ENCODE results near the gene DHTKD1. TPM values are rescaled to one million over a fixed set of nuclear protein-coding genes. Genes with fewer than 3 reads are reported as not detected.
"Not testable (repeated sequence)": the region's sequence is repeated elsewhere in the genome, so short reads cannot be mapped to it uniquely, and the experiment has no call there.

Gene DHTKD1
- polyA plus RNA-seq, 1 donor: 36.7 TPM

GRCh38 chr10:12135631-12136030, 66.9 kb downstream of the DHTKD1 start:
- no peak for DNase-seq

DNA sequence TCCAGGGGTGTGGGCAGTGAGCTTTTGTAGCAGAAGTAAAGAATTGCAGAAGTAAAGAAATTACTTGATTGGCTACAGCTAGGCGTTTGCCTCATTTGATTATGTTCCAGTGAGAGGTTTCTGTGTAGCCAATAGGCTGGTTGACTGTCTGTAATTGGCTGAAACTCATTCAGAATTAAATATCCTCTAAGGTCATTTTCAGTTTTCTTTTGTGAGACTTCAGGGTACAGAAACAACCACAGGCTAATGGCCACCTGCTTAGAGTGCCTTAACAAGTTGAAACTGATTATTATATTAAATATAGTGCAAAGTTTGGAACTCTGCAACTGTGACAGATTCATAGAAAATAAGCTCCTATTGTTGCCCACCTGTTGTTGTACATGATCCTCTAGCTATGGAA, 71.3 kb downstream of the DHTKD1 start:
- no peak for DNase-seq

GRCh38 chr10:12144538-12144937, 75.8 kb downstream of the DHTKD1 start:
- DNase-seq: no peak

- DNase-seq: no peak
These were observed 81.4 kb downstream of the DHTKD1 start for GRCh38 chr10:12150163-12150562.

GRCh38 chr10:12154516-12154915, 85.8 kb downstream of the DHTKD1 start:
- no peak for DNase-seq

DNA sequence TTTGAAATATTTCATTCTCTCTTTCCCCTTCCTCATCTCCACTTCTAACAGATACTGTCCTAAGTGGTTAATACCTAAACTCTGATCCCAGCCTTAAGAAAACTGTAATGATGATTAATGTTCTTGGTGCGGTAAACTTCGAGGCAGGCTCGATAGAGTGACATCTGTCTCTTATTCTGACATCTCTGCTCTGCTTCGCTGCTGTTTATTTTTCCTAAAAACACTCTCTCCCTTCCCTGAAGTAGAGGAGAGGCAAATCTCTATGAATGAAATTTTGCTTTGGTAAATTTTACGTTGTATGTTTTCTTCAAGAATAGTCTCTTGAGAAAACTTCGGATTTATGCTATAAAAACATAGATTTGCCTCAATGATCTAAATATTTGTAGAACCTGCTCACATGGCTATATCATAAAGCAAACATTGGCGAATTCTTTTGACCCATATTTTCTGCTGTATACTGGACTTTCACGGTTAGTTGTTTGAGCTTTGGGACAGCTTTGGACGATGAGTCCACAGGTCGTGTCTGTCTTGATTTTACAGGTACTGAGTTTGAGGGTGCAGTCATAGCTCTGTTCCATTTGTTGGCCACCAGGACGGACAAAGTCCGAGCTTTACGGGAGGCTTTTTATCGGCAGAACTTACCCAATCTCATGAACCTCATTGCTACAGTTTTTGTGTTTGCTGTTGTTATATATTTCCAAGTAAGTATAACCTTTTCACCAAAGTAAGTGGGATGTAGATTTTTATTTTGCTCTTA, 87.8 kb downstream of the DHTKD1 start:
- no peak for DNase-seq

GRCh38 chr10:12158111-12158510, 89.4 kb downstream of the DHTKD1 start:
- DNase-seq: no peak

DNA sequence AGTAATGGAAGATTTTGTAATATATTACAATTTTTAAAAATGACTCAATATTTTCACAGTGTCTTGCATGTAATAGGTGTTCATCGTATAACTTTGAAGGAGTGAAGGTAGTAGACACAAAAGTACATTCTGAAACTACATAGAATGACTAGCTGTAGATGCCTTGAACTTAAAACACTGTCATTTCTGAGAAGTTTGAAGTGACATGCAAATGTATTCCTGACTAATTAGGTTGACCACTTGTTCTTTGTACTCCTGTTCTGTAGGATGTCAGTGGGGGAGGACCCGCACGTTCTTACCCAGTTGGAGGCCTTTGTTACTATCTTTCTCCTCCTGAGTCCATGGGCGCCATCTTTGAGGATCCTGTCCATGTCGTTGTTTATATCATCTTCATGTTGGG, 91.9 kb downstream of the DHTKD1 start:
- DNase-seq: no peak

GRCh38 chr10:12162927-12163326, 94.2 kb downstream of the DHTKD1 start:
- no peak for DNase-seq

DNA sequence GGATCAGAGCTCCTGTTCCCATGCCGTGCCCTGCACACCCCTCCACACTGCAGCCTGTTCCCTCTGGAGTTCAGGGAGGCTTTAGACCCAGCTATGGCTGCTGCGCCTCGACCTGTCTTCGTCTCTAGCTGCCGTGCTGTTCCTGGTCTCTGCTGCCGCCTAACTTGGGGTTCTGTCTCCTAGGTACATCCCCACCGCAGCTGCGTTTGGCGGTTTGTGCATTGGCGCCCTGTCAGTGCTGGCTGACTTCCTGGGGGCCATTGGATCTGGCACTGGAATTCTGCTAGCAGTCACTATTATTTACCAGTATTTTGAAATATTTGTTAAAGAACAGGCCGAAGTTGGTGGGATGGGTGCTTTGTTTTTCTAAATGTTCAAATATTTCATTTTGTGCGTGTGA, 95.3 kb downstream of the DHTKD1 start:
- DNase-seq: no peak

DNA sequence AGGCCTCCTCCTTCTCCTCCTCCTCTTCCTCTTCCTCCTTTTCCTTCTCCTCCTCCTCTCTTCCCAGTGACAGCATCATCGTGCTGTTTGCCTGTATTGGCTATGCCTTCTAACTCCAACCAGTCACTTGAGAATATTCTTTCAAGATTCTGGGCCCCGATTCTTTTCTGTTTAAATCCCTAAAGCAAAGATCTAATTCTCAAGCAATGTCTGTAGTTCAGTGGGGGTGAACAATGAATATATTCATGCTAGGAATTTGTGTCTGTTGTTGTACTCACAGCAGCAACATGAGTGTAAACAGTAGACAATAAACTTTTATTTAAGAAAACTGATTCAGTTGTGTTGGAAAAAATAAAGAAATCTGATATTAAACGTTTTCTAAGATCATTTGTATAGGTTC, 96.3 kb downstream of the DHTKD1 start:
- DNase-seq: no peak

GRCh38 chr10:12165999-12166775, 97.4 kb downstream of the DHTKD1 start:
- DNase-seq: no peak

- DNase-seq: not testable (repeated sequence)
These were observed 102.8 kb downstream of the DHTKD1 start for GRCh38 chr10:12171512-12171911.

Other genes starting within 250 kb of the DHTKD1 start
- gene PROSER2, start 245.6 kb upstream of the DHTKD1 start, polyA plus RNA-seq (ENCODE audit: insufficient read length): 4.0 TPM
- 42.8 TPM for gene UPF2, start 26.1 kb upstream of the DHTKD1 start, polyA plus RNA-seq (ENCODE audit: insufficient read length)
- 32.3 TPM for gene SEC61A2, start 60.7 kb downstream of the DHTKD1 start, polyA plus RNA-seq (ENCODE audit: insufficient read length)
- gene NUDT5, start 126.9 kb downstream of the DHTKD1 start, polyA plus RNA-seq (ENCODE audit: insufficient read length): 93.3 TPM
- 132 TPM for gene CDC123, start 127.2 kb downstream of the DHTKD1 start, polyA plus RNA-seq (ENCODE audit: insufficient read length)

All from left kidney (tissue), 2 donors.